GM12873 (cell line): ENCODE data around the gene LAMA3.

Experiments used
- TF ChIP-seq, protein P1 (sequence below): IDR thresholded peaks from 2 replicates; pipeline ENCODE4 v1.5.1; 2012; ENCODE audit warnings: low read depth, mild to moderate bottlenecking, moderate library complexity, low read length, control low read depth; ENCODE audit not compliant: insufficient read depth; ENCODE audit errors: missing control alignments

The LAMA3 gene

GRCh38 chr18:23752796-23753195 is 63.5 kb downstream of the LAMA3 start:
- TF ChIP-seq, protein P1, sequence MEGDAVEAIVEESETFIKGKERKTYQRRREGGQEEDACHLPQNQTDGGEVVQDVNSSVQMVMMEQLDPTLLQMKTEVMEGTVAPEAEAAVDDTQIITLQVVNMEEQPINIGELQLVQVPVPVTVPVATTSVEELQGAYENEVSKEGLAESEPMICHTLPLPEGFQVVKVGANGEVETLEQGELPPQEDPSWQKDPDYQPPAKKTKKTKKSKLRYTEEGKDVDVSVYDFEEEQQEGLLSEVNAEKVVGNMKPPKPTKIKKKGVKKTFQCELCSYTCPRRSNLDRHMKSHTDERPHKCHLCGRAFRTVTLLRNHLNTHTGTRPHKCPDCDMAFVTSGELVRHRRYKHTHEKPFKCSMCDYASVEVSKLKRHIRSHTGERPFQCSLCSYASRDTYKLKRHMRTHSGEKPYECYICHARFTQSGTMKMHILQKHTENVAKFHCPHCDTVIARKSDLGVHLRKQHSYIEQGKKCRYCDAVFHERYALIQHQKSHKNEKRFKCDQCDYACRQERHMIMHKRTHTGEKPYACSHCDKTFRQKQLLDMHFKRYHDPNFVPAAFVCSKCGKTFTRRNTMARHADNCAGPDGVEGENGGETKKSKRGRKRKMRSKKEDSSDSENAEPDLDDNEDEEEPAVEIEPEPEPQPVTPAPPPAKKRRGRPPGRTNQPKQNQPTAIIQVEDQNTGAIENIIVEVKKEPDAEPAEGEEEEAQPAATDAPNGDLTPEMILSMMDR = no peak

- TF ChIP-seq, protein P1 = no peak
Measured at GRCh38 chr18:23756590-23757436, 67.6 kb downstream of the LAMA3 start.

- TF ChIP-seq, protein P1 = no peak
Measured at GRCh38 chr18:23757437-23757733, 68.1 kb downstream of the LAMA3 start.

- TF ChIP-seq, protein P1 = no peak
Measured at GRCh38 chr18:23758281-23758680, 69.0 kb downstream of the LAMA3 start.

- TF ChIP-seq, protein P1 = no peak
Measured at GRCh38 chr18:23761941-23762340, 72.7 kb downstream of the LAMA3 start.

- TF ChIP-seq, protein P1 = no peak
Measured at GRCh38 chr18:23763343-23763742, 74.1 kb downstream of the LAMA3 start.

DNA sequence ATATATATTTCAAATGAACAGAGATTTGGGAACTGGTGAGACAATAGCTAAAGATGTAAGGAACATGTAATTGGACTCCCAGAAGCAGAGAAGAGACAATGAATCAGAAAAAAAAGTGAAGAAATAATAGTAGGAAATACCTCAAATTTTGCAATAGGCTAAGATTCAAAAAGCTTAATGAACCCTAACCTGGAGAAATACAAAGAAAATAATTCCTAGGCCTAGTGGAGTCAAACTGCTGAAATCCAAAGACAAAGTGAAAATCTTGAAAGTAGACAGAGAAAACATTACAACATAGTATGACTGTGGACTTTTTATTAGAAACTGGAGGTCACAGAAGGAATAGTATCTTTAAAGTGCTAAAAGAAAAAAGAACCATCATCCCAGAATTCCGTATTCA is 76.7 kb downstream of the LAMA3 start:
- TF ChIP-seq, protein P1 = no peak
